ENCODE measurements around the gene SARM1.
"Not testable (repeated sequence)": the region's sequence is repeated elsewhere in the genome, so short reads cannot be mapped to it uniquely, and the experiment has no call there.

Gene SARM1

DNA sequence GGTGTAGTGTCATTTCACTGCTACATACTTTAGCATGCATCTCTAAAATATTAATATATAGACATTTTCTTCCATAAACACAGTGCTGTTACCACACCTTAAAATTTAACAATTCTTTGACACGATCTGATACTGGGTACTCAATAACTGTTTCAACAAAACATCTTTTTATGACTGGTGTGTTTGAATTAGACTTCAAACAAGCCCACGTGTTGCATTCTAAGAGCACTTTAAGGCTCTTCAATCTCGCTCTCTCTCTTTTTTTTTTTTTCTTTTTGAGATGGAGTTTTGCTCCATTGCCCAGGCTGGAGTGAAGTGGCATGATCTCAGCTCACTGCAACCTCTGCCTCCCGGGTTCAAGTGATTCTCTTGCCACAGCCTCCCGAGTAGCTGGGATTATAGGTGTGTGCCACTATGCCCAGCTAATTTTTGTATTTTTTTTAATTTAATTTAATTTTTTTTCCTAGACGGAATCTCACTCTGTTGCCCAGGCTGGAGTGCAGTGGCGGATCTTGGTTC lies 50.4 kb downstream of the SARM1 start:
- no peaks in the 10 kb centered on the region for H3K4me1 ChIP-seq
- TF ChIP-seq, protein P1, sequence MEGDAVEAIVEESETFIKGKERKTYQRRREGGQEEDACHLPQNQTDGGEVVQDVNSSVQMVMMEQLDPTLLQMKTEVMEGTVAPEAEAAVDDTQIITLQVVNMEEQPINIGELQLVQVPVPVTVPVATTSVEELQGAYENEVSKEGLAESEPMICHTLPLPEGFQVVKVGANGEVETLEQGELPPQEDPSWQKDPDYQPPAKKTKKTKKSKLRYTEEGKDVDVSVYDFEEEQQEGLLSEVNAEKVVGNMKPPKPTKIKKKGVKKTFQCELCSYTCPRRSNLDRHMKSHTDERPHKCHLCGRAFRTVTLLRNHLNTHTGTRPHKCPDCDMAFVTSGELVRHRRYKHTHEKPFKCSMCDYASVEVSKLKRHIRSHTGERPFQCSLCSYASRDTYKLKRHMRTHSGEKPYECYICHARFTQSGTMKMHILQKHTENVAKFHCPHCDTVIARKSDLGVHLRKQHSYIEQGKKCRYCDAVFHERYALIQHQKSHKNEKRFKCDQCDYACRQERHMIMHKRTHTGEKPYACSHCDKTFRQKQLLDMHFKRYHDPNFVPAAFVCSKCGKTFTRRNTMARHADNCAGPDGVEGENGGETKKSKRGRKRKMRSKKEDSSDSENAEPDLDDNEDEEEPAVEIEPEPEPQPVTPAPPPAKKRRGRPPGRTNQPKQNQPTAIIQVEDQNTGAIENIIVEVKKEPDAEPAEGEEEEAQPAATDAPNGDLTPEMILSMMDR (IDR thresholded peaks at IDR 0.05; ENCODE audit: low read depth, low read length), result no peak
- no peak for DNase-seq
- H3K36me3 ChIP-seq, result no peaks in the 10 kb centered on the region
- no peaks in the 10 kb centered on the region for H3K27me3 ChIP-seq
- no peak overlapping the region for H3K4me3 ChIP-seq (ENCODE audit: low read depth, low read length)
- H3K9me3 ChIP-seq, result no peaks in the 10 kb centered on the region

DNA sequence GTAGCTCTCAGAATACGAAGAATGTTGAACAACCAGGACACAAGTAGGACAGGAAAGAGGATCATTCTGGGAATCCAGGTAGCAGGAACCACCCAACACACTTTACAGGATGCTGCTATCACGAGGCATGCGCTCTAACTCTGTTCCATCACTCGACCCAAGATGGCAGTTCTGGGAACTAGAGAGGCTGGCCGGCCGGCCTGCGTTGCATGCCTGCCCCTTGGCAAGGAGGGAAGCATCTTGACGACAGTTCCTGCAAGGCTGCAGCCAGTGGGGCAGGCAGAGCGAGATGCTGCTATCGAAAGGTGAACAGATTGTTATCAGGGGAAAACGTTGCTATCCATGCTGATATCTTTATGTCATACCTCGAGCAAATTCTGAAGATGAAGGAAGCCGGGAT lies 53.7 kb downstream of the SARM1 start:
- no peak for DNase-seq
- Histone ChIP-seq H3K27me3 (no peaks in the 10 kb centered on the region), H3K9me3 (no peaks in the 10 kb centered on the region), H3K4me1 (no peaks in the 10 kb centered on the region), H3K4me3 (ENCODE audit: low read depth, low read length) (no peak overlapping the region), H3K36me3 (no peaks in the 10 kb centered on the region)
- TF ChIP-seq, protein P1 (IDR thresholded peaks at IDR 0.05; ENCODE audit: low read depth, low read length), result no peak

DNA sequence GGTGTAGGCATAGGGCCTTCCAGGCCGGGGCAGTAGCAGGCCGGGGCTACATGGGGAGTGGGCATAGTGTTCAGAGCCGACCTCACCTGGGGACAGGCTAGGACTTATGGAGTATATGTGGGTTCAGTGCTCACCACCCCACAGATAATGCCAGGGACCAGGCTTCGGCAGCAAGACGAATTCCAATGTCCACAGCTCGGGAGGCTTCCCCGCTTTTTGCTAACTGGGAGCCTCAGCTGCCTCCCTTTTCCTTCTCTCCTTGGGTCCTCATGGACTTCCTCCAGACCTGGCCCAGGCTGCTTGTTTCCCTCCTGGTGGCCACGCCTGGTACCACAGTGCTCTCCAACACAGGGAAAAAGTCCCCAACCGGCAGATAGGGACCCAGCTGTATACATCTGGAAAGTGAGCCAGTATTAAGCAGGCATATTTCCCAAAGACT lies 54.6 kb downstream of the SARM1 start:
- Histone ChIP-seq H3K36me3 (no peaks in the 10 kb centered on the region), H3K27me3 (no peaks in the 10 kb centered on the region), H3K9me3 (no peaks in the 10 kb centered on the region), H3K4me3 (ENCODE audit: low read depth, low read length) (no peak overlapping the region), H3K4me1 (no peaks in the 10 kb centered on the region)
- TF ChIP-seq, protein P1 (IDR thresholded peaks at IDR 0.05; ENCODE audit: low read depth, low read length), result peak; percentile 42
- peak; percentile 27 for DNase-seq

DNA sequence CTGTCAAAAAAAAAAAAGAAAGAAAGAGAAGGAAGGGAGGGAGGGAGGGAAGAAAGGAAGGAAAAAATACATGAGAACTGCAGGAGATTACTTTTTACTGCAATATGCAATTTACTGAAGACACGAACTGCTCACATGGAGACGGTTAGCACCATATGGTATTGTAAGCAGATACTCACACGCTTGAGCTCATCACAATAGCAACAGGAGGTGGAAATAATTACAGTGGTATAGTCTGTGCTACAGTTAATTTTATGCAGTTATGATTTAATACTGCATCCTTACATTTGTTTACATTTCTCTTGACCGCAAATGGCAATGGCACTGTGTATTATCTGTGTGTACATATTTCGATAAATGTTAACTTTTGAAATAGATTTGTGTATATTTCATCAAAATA lies 55.9 kb downstream of the SARM1 start:
- H3K4me3 ChIP-seq (ENCODE audit: low read depth, low read length), result no peak overlapping the region
- H3K9me3 ChIP-seq, result no peaks in the 10 kb centered on the region
- no peaks in the 10 kb centered on the region for H3K36me3 ChIP-seq
- no peak for DNase-seq
- TF ChIP-seq, protein P1 (IDR thresholded peaks at IDR 0.05; ENCODE audit: low read depth, low read length), result no peak
- H3K27me3 ChIP-seq, result 0 out of 2 replicates have a peak, but pooled peaks cover 4% of the 10 kb centered on the region
- no peaks in the 10 kb centered on the region for H3K4me1 ChIP-seq

DNA sequence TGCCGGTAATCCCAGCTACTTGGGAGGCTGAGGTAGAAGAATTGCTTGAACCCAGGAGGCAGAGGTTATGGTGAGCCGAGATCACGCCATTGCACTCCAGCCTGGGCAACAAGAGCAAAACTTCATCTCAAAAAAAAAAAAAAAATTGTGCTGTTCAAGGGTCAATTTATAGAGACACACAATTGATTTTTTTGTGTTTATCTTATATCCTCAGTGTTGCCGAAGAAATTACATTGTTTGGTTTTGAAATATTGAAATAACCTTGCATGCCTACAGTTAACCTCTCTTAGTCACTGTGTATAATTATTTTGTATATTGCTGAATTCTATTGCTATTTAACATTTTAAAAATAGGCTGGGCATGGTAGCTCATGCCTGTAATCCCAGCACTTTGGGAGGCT lies 56.5 kb downstream of the SARM1 start:
- not testable (repeated sequence) for H3K4me1 ChIP-seq; DNase-seq; H3K36me3 ChIP-seq; H3K4me3 ChIP-seq (ENCODE audit: low read depth, low read length); H3K9me3 ChIP-seq; H3K27me3 ChIP-seq

DNA sequence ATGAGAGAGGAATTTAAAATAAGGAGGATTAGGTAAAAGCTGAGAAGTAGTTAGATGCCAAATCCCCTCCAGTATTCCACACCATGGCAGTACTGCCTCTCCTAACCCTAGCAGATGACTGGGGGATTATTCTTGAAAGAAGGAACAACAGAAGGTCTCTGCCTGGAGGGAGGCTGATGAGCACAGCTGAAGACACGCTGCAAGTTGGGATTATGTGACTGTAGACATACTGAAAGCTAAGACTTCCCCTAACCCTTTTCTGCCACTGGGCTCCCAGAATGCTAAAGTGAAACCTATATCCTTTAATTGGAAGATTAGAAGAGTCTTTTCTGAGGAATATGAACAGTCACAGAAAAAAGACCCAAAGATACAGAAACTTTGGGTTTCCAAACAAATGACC lies 62.2 kb downstream of the SARM1 start:
- Histone ChIP-seq H3K4me3 (ENCODE audit: low read depth, low read length) (no peak overlapping the region), H3K36me3 (no peaks in the 10 kb centered on the region), H3K27me3 (0 out of 2 replicates have a peak, but pooled peaks cover 4% of the 10 kb centered on the region), H3K4me1 (no peaks in the 10 kb centered on the region), H3K9me3 (no peaks in the 10 kb centered on the region)
- TF ChIP-seq, protein P1 (IDR thresholded peaks at IDR 0.05; ENCODE audit: low read depth, low read length), result no peak
- no peak for DNase-seq

DNA sequence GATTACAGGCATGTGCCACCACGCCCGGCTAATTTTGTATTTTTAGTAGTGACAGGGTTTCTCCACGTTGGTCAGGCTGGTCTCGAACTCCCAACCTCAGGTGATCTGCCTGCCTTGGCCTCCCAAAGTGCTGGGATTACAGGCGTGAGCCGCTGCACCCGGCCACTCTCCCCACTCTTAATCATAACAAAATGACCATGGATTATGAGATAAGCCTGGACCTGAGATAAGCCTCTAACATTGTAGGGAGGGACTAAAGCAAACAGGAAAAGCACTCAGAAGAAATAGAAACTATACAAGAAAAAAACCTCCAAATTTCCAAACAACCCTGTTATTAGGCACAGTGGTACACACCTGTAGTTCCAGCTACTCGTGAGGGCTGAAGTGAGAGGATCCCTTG lies 62.8 kb downstream of the SARM1 start:
- not testable (repeated sequence) for H3K4me1 ChIP-seq; H3K4me3 ChIP-seq (ENCODE audit: low read depth, low read length); H3K27me3 ChIP-seq; DNase-seq; H3K9me3 ChIP-seq; H3K36me3 ChIP-seq
